NOMO-1 treated with DMSO at 0.1 percent for 48 hours (cell line): ENCODE measurements around the gene OPCML.

Experiments used
- DNase-seq: peaks from one replicate; lab custom pipeline; 2025; ENCODE audit not compliant: unreplicated experiment; lab: John Stamatoyannopoulos, UW

Gene OPCML

GRCh38 chr11:133146697-133147306, 385.5 kb downstream of the OPCML start:
- DNase-seq: no peak

- no peak for DNase-seq
Observed at GRCh38 chr11:133137939-133138338, 394.4 kb downstream of the OPCML start.

- DNase-seq: no peak
Observed at GRCh38 chr11:133137270-133137669, 395.0 kb downstream of the OPCML start.

- DNase-seq: no peak
Observed at GRCh38 chr11:133136376-133136775, 395.9 kb downstream of the OPCML start.

- peak; percentile 46 for DNase-seq
Observed at GRCh38 chr11:133134314-133135173, 397.8 kb downstream of the OPCML start.

- no peak for DNase-seq
Observed at GRCh38 chr11:133133606-133134005, 398.7 kb downstream of the OPCML start.

- no peak for DNase-seq
Observed at GRCh38 chr11:133133050-133133449, 399.3 kb downstream of the OPCML start.

GRCh38 chr11:133127741-133128140, 404.6 kb downstream of the OPCML start:
- no peak for DNase-seq

GRCh38 chr11:133123796-133124195, 408.5 kb downstream of the OPCML start:
- DNase-seq: no peak

GRCh38 chr11:133123366-133123765, 408.9 kb downstream of the OPCML start:
- DNase-seq: no peak

GRCh38 chr11:133122256-133122655, 410.0 kb downstream of the OPCML start:
- DNase-seq: no peak

- no peak for DNase-seq
Observed at GRCh38 chr11:133118563-133119268, 413.6 kb downstream of the OPCML start.

GRCh38 chr11:133115099-133115498, 417.2 kb downstream of the OPCML start:
- no peak for DNase-seq

- no peak for DNase-seq
Observed at GRCh38 chr11:133107763-133108162, 424.5 kb downstream of the OPCML start.

GRCh38 chr11:133107136-133107535, 425.2 kb downstream of the OPCML start:
- no peak for DNase-seq

GRCh38 chr11:133106417-133106816, 425.9 kb downstream of the OPCML start:
- no peak for DNase-seq

GRCh38 chr11:133104009-133104744, 428.1 kb downstream of the OPCML start:
- no peak for DNase-seq

- no peak for DNase-seq
Observed at GRCh38 chr11:133096981-133097380, 435.3 kb downstream of the OPCML start.

- no peak for DNase-seq
Observed at GRCh38 chr11:133086518-133086917, 445.8 kb downstream of the OPCML start.

- peak; percentile 22 for DNase-seq
Observed at GRCh38 chr11:133082841-133083488, 449.3 kb downstream of the OPCML start.

GRCh38 chr11:133082453-133082781, 449.9 kb downstream of the OPCML start:
- DNase-seq: no peak
